ENCODE results near the gene BABAM2. TPM values are rescaled to one million over a fixed set of nuclear protein-coding genes. Genes with fewer than 3 reads are reported as not detected.

Gene BABAM2
- total RNA-seq, 1 donor: 42.0 TPM

GRCh38 chr2:28349546-28350165, 459.1 kb downstream of the BABAM2 start:
- Histone ChIP-seq H3K36me3 (ENCODE audit: insufficient read depth, low read length) (no peaks in the 10 kb centered on the region), H3K79me2 (ENCODE audit: insufficient read depth, low read length) (no peaks in the 10 kb centered on the region), H3K27ac (ENCODE audit: low read depth, low read length) (no peak overlapping the region), H4K20me1 (ENCODE audit: insufficient read depth, low read length) (no peaks in the 10 kb centered on the region), H3K4me2 (ENCODE audit: insufficient read depth, low read length) (no peak overlapping the region), H3K4me1 (ENCODE audit: insufficient read depth, low read length) (no peaks in the 10 kb centered on the region), H2AFZ (ENCODE audit: low read length) (no peak overlapping the region), H3K9me3 (ENCODE audit: low read depth, low read length) (no peaks in the 10 kb centered on the region), H3K4me3 (ENCODE audit: insufficient read depth, low read length) (no peak overlapping the region), H3K27me3 (ENCODE audit: insufficient read depth, low read length) (no peaks in the 10 kb centered on the region)
- TF ChIP-seq, protein P1, sequence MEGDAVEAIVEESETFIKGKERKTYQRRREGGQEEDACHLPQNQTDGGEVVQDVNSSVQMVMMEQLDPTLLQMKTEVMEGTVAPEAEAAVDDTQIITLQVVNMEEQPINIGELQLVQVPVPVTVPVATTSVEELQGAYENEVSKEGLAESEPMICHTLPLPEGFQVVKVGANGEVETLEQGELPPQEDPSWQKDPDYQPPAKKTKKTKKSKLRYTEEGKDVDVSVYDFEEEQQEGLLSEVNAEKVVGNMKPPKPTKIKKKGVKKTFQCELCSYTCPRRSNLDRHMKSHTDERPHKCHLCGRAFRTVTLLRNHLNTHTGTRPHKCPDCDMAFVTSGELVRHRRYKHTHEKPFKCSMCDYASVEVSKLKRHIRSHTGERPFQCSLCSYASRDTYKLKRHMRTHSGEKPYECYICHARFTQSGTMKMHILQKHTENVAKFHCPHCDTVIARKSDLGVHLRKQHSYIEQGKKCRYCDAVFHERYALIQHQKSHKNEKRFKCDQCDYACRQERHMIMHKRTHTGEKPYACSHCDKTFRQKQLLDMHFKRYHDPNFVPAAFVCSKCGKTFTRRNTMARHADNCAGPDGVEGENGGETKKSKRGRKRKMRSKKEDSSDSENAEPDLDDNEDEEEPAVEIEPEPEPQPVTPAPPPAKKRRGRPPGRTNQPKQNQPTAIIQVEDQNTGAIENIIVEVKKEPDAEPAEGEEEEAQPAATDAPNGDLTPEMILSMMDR (IDR thresholded peaks at IDR 0.05; ENCODE audit: extremely low read depth, low read depth, low read length): no peak
- peak; percentile 66 for DNase-seq (ENCODE audit: insufficient read length, low spot score, missing footprints)

DNA sequence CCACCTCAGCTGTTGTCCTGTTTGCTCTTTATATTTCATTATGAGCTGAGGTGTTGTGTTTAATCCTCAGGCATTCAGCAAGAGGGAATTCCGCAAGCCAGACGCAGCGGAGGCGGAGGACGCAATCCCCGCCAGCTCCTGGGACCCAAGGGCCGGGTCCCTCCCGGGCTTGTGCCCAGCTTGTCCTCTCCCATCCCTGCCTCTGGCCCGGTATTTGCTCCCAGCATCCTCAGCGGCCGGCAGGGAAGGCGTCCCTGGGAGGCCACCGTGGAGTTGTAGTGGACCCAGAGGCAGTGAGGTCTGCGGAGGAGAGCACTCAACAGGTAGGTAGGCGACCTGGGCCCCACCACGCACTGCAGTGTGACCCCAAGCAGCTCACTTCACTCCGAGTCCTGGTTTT, 459.7 kb downstream of the BABAM2 start:
- DNase-seq (ENCODE audit: insufficient read length, low spot score, missing footprints): no peak
- Histone ChIP-seq H3K4me2 (ENCODE audit: insufficient read depth, low read length) (no peak overlapping the region), H3K27me3 (ENCODE audit: insufficient read depth, low read length) (no peaks in the 10 kb centered on the region), H3K27ac (ENCODE audit: low read depth, low read length) (no peak overlapping the region), H2AFZ (ENCODE audit: low read length) (no peak overlapping the region), H4K20me1 (ENCODE audit: insufficient read depth, low read length) (no peaks in the 10 kb centered on the region), H3K4me3 (ENCODE audit: insufficient read depth, low read length) (no peak overlapping the region), H3K36me3 (ENCODE audit: insufficient read depth, low read length) (no peaks in the 10 kb centered on the region), H3K79me2 (ENCODE audit: insufficient read depth, low read length) (no peaks in the 10 kb centered on the region), H3K9me3 (ENCODE audit: low read depth, low read length) (no peaks in the 10 kb centered on the region), H3K4me1 (ENCODE audit: insufficient read depth, low read length) (peaks cover 1% of the 10 kb centered on the region)
- TF ChIP-seq, protein P1 (IDR thresholded peaks at IDR 0.05; ENCODE audit: extremely low read depth, low read depth, low read length): no peak

DNA sequence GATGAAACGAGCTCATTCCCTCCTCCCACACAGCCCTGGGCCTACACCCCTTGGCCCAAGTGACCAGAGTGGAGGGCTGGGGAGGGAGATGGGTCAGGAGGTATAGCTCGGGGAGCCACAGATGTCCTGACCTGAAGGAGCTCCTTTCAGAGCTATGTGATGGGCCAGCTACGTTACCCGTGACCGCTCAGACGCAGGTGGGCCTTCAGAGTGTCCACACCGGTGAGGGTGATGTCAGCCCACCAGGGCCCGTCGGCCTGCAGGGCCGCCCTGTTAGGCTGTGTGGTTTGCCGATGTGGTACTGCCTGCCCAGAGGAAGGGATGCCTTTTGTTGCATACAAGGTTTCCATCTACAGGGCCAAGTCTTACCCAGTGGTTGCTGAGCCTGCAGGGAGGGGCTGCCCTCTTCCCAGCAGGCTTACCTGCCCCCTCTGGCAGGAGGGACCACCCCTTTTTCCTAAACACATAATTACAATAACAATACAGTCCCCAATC, 460.3 kb downstream of the BABAM2 start:
- no peak overlapping the region for H3K4me2 ChIP-seq (ENCODE audit: insufficient read depth, low read length)
- no peak overlapping the region for H3K27ac ChIP-seq (ENCODE audit: low read depth, low read length)
- no peaks in the 10 kb centered on the region for H4K20me1 ChIP-seq (ENCODE audit: insufficient read depth, low read length)
- no peaks in the 10 kb centered on the region for H3K27me3 ChIP-seq (ENCODE audit: insufficient read depth, low read length)
- no peak overlapping the region for H3K4me3 ChIP-seq (ENCODE audit: insufficient read depth, low read length)
- no peak overlapping the region for H2AFZ ChIP-seq (ENCODE audit: low read length)
- TF ChIP-seq, protein P1 (IDR thresholded peaks at IDR 0.05; ENCODE audit: extremely low read depth, low read depth, low read length): no peak
- no peaks in the 10 kb centered on the region for H3K36me3 ChIP-seq (ENCODE audit: insufficient read depth, low read length)
- H3K79me2 ChIP-seq (ENCODE audit: insufficient read depth, low read length): no peaks in the 10 kb centered on the region
- peaks cover 7% of the 10 kb centered on the region for H3K4me1 ChIP-seq (ENCODE audit: insufficient read depth, low read length)
- DNase-seq (ENCODE audit: insufficient read length, low spot score, missing footprints): peak; percentile 56
- no peaks in the 10 kb centered on the region for H3K9me3 ChIP-seq (ENCODE audit: low read depth, low read length)

DNA sequence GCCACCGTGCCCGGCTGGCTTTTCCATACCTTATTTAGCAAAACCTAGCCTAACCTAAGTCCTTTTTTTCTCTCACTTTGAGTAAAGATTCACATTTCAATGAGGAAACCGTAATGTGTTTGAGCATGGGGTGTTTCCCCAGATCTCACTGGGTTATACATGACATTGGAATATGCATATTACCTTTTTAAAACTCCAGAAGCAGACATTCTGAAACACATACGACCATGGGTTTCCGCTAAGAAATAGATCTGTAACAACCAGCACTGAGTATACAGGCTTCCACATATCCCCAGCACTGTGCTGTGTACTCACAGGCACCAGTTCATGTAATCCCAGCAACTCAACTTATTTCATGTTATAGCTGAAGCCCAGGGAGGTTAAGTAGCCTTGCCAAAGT, 461.1 kb downstream of the BABAM2 start:
- Histone ChIP-seq H3K9me3 (ENCODE audit: low read depth, low read length) (no peaks in the 10 kb centered on the region), H3K36me3 (ENCODE audit: insufficient read depth, low read length) (no peaks in the 10 kb centered on the region), H3K4me3 (ENCODE audit: insufficient read depth, low read length) (no peak overlapping the region), H2AFZ (ENCODE audit: low read length) (no peak overlapping the region), H4K20me1 (ENCODE audit: insufficient read depth, low read length) (no peaks in the 10 kb centered on the region), H3K4me1 (ENCODE audit: insufficient read depth, low read length) (peaks cover 15% of the 10 kb centered on the region), H3K4me2 (ENCODE audit: insufficient read depth, low read length) (no peak overlapping the region), H3K79me2 (ENCODE audit: insufficient read depth, low read length) (no peaks in the 10 kb centered on the region), H3K27ac (ENCODE audit: low read depth, low read length) (no peak overlapping the region), H3K27me3 (ENCODE audit: insufficient read depth, low read length) (no peaks in the 10 kb centered on the region)
- TF ChIP-seq, protein P1 (IDR thresholded peaks at IDR 0.05; ENCODE audit: extremely low read depth, low read depth, low read length): no peak
- DNase-seq (ENCODE audit: insufficient read length, low spot score, missing footprints): no peak

Data from osteoblast (primary cell).